B cell (primary cell): ENCODE data around the gene SMARCAD1. TPM values are rescaled to one million over a fixed set of nuclear protein-coding genes. Genes with fewer than 3 reads are reported as not detected.

Experiments used
- ATAC-seq: fragments of 200-7000 bp; cut with Tn5 transposase; one replicate; pipeline ENCODE4 v1.10.0; 2021; ENCODE audit warnings: low read depth, mild to moderate bottlenecking, moderate number of reproducible peaks, moderate library complexity
- CTCF ChIA-PET: fragments of 350-600 bp; sonication (Branson Sonifier 250); formaldehyde crosslinking; loops from one replicate; lab custom pipeline; 2021; ENCODE audit warnings: antibody characterized with exemption, inconsistent platforms; lab: Charles Lee
- POLR2A ChIA-PET: fragments of 350-600 bp; sonication (Branson Sonifier 250); formaldehyde crosslinking; loops from one replicate; lab custom pipeline; 2021; ENCODE audit warnings: antibody characterized with exemption; lab: Charles Lee
- DNase-seq: peaks from one replicate; pipeline ENCODE4 v3.0.0; 2013
- H2AFZ ChIP-seq: 2 replicates; pipeline ENCODE4 v1.6.1; 2012; ENCODE audit warnings: mild to moderate bottlenecking, low read depth, low read length; ENCODE audit not compliant: insufficient read depth, poor library complexity, severe bottlenecking
- H3K27ac ChIP-seq, 2 donors: 1 replicate in 1 of 2; 2 replicates in 1 of 2; pipeline ENCODE4 v1.5.1; 2012 to 2013; ENCODE audit warnings: low read length in 2 of 2, mild to moderate bottlenecking in 2 of 2, moderate library complexity in 1 of 2
- H3K27me3 ChIP-seq, 4 experiments: fragments of 200-600 bp in 1 of 4; sonication (generic) in 1 of 4; replicated peaks in 1 of 4; 1 replicate in 2 of 4; 2 replicates in 2 of 4; pipeline versions ENCODE4 v1.6.1 to v1.7.0; 2013 to 2016; ENCODE audit warnings: low read length in 3 of 4, mild to moderate bottlenecking in 2 of 4, mixed read lengths in 1 of 4, moderate library complexity in 1 of 4; ENCODE audit not compliant: insufficient read depth in 4 of 4, control insufficient read depth in 3 of 4; ENCODE audit errors: control extremely low read depth in 1 of 4
- H3K36me3 ChIP-seq, 2 experiments: replicated peaks in 1 of 2; 1 replicate in 1 of 2; 2 replicates in 1 of 2; pipeline versions ENCODE4 v1.6.1 to v1.7.1; 2013; ENCODE audit warnings: low read length in 1 of 2; ENCODE audit not compliant: insufficient read depth in 2 of 2, control insufficient read depth in 1 of 2; ENCODE audit errors: control extremely low read depth in 1 of 2, extremely low read depth in 1 of 2
- H3K4me1 ChIP-seq, 2 donors: fragments of 200-600 bp in 1 of 2; sonication (generic) in 1 of 2; 1 replicate in 1 of 2; 2 replicates in 1 of 2; pipeline versions ENCODE4 v1.5.1 to v1.6.1; 2013 to 2017; ENCODE audit warnings: low read length in 2 of 2; ENCODE audit not compliant: control insufficient read depth in 2 of 2, insufficient read depth in 2 of 2
- H3K4me2 ChIP-seq: replicated peaks from 2 replicates; pipeline ENCODE3; 2012; ENCODE audit warnings: mild to moderate bottlenecking, low read depth, low read length; ENCODE audit not compliant: poor library complexity, severe bottlenecking
- H3K4me3 ChIP-seq, 5 experiments: fragments of 200-600 bp in 1 of 5; sonication (generic) in 1 of 5; 1 replicate in 3 of 5; 2 replicates in 2 of 5; pipeline versions ENCODE4 v1.5.1 to v1.7.0; 2011 to 2016; ENCODE audit warnings: low read length in 4 of 5, mild to moderate bottlenecking in 4 of 5, low read depth in 2 of 5, control low read depth in 1 of 5, moderate library complexity in 1 of 5; ENCODE audit not compliant: insufficient read depth in 1 of 5; ENCODE audit errors: control extremely low read depth in 1 of 5, extremely low read depth in 1 of 5
- H3K79me2 ChIP-seq: fragments of 200-600 bp; sonication (generic); one replicate; pipeline ENCODE4 v1.6.0; 2016; ENCODE audit warnings: low read length; ENCODE audit not compliant: control insufficient read depth, insufficient read depth
- H3K9ac ChIP-seq: fragments of 200-600 bp; sonication (generic); 2 replicates; pipeline ENCODE4 v1.6.1; 2017; ENCODE audit warnings: mild to moderate bottlenecking, low read length, moderate library complexity
- H3K9me3 ChIP-seq, 3 donors: one replicate each; pipeline versions ENCODE4 v1.6.1 to v1.7.1; 2013; ENCODE audit warnings: low read length in 2 of 3; ENCODE audit not compliant: control insufficient read depth in 2 of 3, insufficient read depth in 1 of 3; ENCODE audit errors: control extremely low read depth in 1 of 3
- H4K20me1 ChIP-seq: 2 replicates; pipeline ENCODE4 v1.6.0; 2012; ENCODE audit warnings: mild to moderate bottlenecking, low read length; ENCODE audit not compliant: insufficient read depth, control insufficient read depth, poor library complexity, severe bottlenecking
- H3K27ac Mint-ChIP-seq: one replicate; pipeline ENCODE4 v1.8.0; 2021; ENCODE audit warnings: mixed read lengths
- H3K27me3 Mint-ChIP-seq: one replicate; pipeline ENCODE4 v1.8.0; 2021; ENCODE audit warnings: mixed read lengths
- H3K4me1 Mint-ChIP-seq: one replicate; pipeline ENCODE4 v1.8.0; 2021; ENCODE audit warnings: mixed read lengths
- H3K4me3 Mint-ChIP-seq: one replicate; pipeline ENCODE4 v1.8.0; 2021; ENCODE audit warnings: mixed read lengths
- H3K9me3 Mint-ChIP-seq: one replicate; pipeline ENCODE4 v1.8.0; 2022; ENCODE audit warnings: mixed read lengths; ENCODE audit not compliant: insufficient read depth
- CTCF ChIP-seq: fragments of 200-600 bp; IDR thresholded peaks from one replicate; pipeline ENCODE4 v1.8.0; 2022; ENCODE audit warnings: antibody characterized with exemption, mild to moderate bottlenecking
- EZH2 ChIP-seq: IDR thresholded peaks from 2 replicates; pipeline ENCODE4 v1.6.1; 2012; ENCODE audit warnings: borderline replicate concordance, low read depth, mild to moderate bottlenecking, moderate library complexity, low read length; ENCODE audit not compliant: insufficient read depth, poor library complexity, severe bottlenecking
- WGBS: methylation state at CpG from one replicate; pipeline ENCODE4 v1.1.5; 2013; ENCODE audit warnings: missing lambda C conversion rate; ENCODE audit not compliant: insufficient coverage; 5-methylcytosine and 5-hydroxymethylcytosine counted together
- intact Hi-C: fragments of 100-400 bp; cut with micrococcal nuclease; formaldehyde crosslinking; loops from one replicate; pipeline ENCODE4 v1.10.0; 2022
- polyA minus RNA-seq: library from RNA; depleted of rRNA, polyadenylated mRNA; stranded (reverse); fragments of >200 nt; gene quantifications from 2 replicates; pipeline ENCODE4 v1.2.3, GENCODE V29; 2012
- polyA plus RNA-seq: library from polyadenylated mRNA; depleted of rRNA; stranded (reverse); fragments of >200 nt; gene quantifications from 2 replicates; pipeline ENCODE4 v1.2.3, GENCODE V29; 2012
- total RNA-seq, 2 donors: library from RNA; stranded (reverse); fragments of 120-200 nt in 1 of 2; gene quantifications; 1 replicate in 1 of 2; 2 replicates in 1 of 2; pipeline versions ENCODE4 v1.2.3 to v1.2.4, GENCODE V29; 2013 to 2022

The SMARCAD1 gene, protein sequence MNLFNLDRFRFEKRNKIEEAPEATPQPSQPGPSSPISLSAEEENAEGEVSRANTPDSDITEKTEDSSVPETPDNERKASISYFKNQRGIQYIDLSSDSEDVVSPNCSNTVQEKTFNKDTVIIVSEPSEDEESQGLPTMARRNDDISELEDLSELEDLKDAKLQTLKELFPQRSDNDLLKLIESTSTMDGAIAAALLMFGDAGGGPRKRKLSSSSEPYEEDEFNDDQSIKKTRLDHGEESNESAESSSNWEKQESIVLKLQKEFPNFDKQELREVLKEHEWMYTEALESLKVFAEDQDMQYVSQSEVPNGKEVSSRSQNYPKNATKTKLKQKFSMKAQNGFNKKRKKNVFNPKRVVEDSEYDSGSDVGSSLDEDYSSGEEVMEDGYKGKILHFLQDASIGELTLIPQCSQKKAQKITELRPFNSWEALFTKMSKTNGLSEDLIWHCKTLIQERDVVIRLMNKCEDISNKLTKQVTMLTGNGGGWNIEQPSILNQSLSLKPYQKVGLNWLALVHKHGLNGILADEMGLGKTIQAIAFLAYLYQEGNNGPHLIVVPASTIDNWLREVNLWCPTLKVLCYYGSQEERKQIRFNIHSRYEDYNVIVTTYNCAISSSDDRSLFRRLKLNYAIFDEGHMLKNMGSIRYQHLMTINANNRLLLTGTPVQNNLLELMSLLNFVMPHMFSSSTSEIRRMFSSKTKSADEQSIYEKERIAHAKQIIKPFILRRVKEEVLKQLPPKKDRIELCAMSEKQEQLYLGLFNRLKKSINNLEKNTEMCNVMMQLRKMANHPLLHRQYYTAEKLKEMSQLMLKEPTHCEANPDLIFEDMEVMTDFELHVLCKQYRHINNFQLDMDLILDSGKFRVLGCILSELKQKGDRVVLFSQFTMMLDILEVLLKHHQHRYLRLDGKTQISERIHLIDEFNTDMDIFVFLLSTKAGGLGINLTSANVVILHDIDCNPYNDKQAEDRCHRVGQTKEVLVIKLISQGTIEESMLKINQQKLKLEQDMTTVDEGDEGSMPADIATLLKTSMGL
- total RNA-seq (26.7 and 30.4 TPM in 2 replicates), polyA plus RNA-seq (8.2 and 13.4 TPM in 2 replicates), polyA minus RNA-seq (10.5 and 11.0 TPM in 2 replicates)
- total RNA-seq (2013) = 32.1 TPM

- ATAC-seq = peak; percentile 83
- Mint-ChIP-seq H3K27ac (peak within 1 kb of the TSS; percentile 98), H3K27me3 (peaks cover 11% of the 10 kb centered on the region), H3K9me3 (no peaks in the 10 kb centered on the region), H3K4me3 (peak within 1 kb of the TSS; percentile 97), H3K4me1 (peaks cover 31% of the 10 kb centered on the region)
- 0% methylated on average over 43 of the region's 57 CpGs for WGBS
- peak within 1 kb of the TSS; percentile 81 for H3K9ac ChIP-seq
- H2AFZ ChIP-seq = peak within 1 kb of the TSS; percentile 94
- peaks cover 0 to 4% (median 2%) of the 10 kb centered on the region in 4 experiments for H3K27me3 ChIP-seq
- peaks cover 35% of the 10 kb centered on the region for H3K79me2 ChIP-seq
- DNase-seq = peak; percentile 94
- H3K4me2 ChIP-seq = peak within 1 kb of the TSS; percentile 72
- H3K9me3 ChIP-seq = peaks cover 0 to 3% (median 2%) of the 10 kb centered on the region in 3 donors
- intact Hi-C loops = loop anchor here (1.0 kb wide), 1 partner anchor 244 kb away; the partner anchor contains the start of gene PDLIM5
- POLR2A ChIA-PET = no interaction called here
- H3K27ac ChIP-seq = peak within 1 kb of the TSS; percentile 82 to 94
- CTCF ChIA-PET = no interaction called here
- peaks cover 9 to 12% of the 10 kb centered on the region in 2 donors for H3K4me1 ChIP-seq
- no peak for TF ChIP-seq CTCF
- TF ChIP-seq EZH2 = no peak
- peak within 1 kb of the TSS; percentile 77 to 95 (median 90) for H3K4me3 ChIP-seq
- H3K36me3 ChIP-seq = peaks cover under 1 to 11% of the 10 kb centered on the region in 2 experiments
- no peaks in the 10 kb centered on the region for H4K20me1 ChIP-seq
Measured at GRCh38 chr4:94207469-94208224, at the start of gene SMARCAD1. TSS of gene SMARCAD1 (plus strand) at chr4:94207865. CDS start at chr4:94208395, 530 bp downstream.
